Endothelial cell of umbilical vein (primary cell): Measurements from ENCODE around the gene MRGPRG. TPM values are rescaled to one million over a fixed set of nuclear protein-coding genes. Genes with fewer than 3 reads are reported as not detected.

Source experiments
- BruUV-seq: library from RNA; stranded (reverse); fragments of 400-500 nt; replicated peaks from 2 replicates; lab custom pipeline; 2021; lab: Mats Ljungman, UMichigan
- CTCF ChIA-PET: fragments of 300-600, 350-600 bp; sonication (Branson Sonifier 250); formaldehyde crosslinking; loops from one replicate; lab custom pipeline; 2021; ENCODE audit warnings: antibody characterized with exemption, inconsistent platforms; lab: Charles Lee
- POLR2A ChIA-PET: fragments of 300-600, 350-600 bp; sonication (Branson Sonifier 250); formaldehyde crosslinking; loops from one replicate; lab custom pipeline; 2021; ENCODE audit warnings: antibody characterized with exemption, inconsistent platforms; lab: Charles Lee
- DNase-seq: peaks from one replicate; pipeline ENCODE4 v3.0.0-alpha.2; 2011; ENCODE audit warnings: low read depth, low spot score
- FAIRE-seq: peaks from 2 replicates; lab custom pipeline; 2011; peaks lifted over from hg19 to GRCh38; lab: Jason Lieb, UNC
- H2AFZ ChIP-seq: 2 replicates; pipeline ENCODE4 v1.6.0; 2012; ENCODE audit warnings: low read depth, low read length, control low read depth, inconsistent platforms
- H3K27ac ChIP-seq: 2 replicates; pipeline ENCODE4 v1.5.1; 2011; ENCODE audit warnings: low read depth, mild to moderate bottlenecking, control low read depth, low read length, moderate library complexity; ENCODE audit not compliant: insufficient read depth
- H3K27me3 ChIP-seq, 2 experiments: 2 replicates each; pipeline versions ENCODE4 v1.6.0 to v1.6.1; 2011; ENCODE audit warnings: low read length in 2 of 2, mixed read lengths in 1 of 2; ENCODE audit not compliant: control insufficient read depth in 2 of 2, insufficient read depth in 2 of 2
- H3K36me3 ChIP-seq, 2 experiments: 2 replicates in 1 of 2; 3 replicates in 1 of 2; pipeline ENCODE4 v1.5.1; 2011; ENCODE audit warnings: low read length in 2 of 2, mild to moderate bottlenecking in 1 of 2, moderate library complexity in 1 of 2; ENCODE audit not compliant: control insufficient read depth in 2 of 2, insufficient read depth in 2 of 2; ENCODE audit errors: extremely low read depth in 1 of 2
- H3K4me1 ChIP-seq: 3 replicates; pipeline ENCODE4 v1.5.1; 2011; ENCODE audit warnings: mild to moderate bottlenecking, low read length; ENCODE audit not compliant: control insufficient read depth, insufficient read depth; ENCODE audit errors: extremely low read depth
- H3K4me2 ChIP-seq: 2 replicates; pipeline ENCODE4 v1.6.1; 2011; ENCODE audit warnings: low read length, control low read depth, mixed read lengths; ENCODE audit not compliant: insufficient read depth
- H3K4me3 ChIP-seq, 3 experiments: fragments of 200-600 bp in 1 of 3; sonication (generic), shearing (Covaris generic) in 1 of 3; replicated peaks in 1 of 3; 2 replicates each; pipeline ENCODE4 v1.5.1; 2011 to 2016; ENCODE audit warnings: control low read depth in 3 of 3, low read length in 3 of 3, mild to moderate bottlenecking in 2 of 3, inconsistent platforms in 1 of 3, low read depth in 1 of 3, moderate library complexity in 1 of 3; ENCODE audit not compliant: insufficient read depth in 1 of 3
- H3K79me2 ChIP-seq: 2 replicates; pipeline ENCODE4 v1.6.0; 2012; ENCODE audit warnings: low read length, inconsistent platforms; ENCODE audit not compliant: control insufficient read depth, insufficient read depth
- H3K9ac ChIP-seq: replicated peaks from 2 replicates; pipeline ENCODE3; 2011; ENCODE audit warnings: low read length, control low read depth; ENCODE audit not compliant: insufficient read depth; ENCODE audit errors: extremely low read depth
- H3K9me1 ChIP-seq: replicated peaks from 3 replicates; pipeline ENCODE4 v1.6.0; 2011; ENCODE audit warnings: mild to moderate bottlenecking, low read length; ENCODE audit not compliant: control insufficient read depth, insufficient read depth; ENCODE audit errors: extremely low read depth
- H3K9me3 ChIP-seq: replicated peaks from 2 replicates; pipeline ENCODE4 v1.5.1; 2012; ENCODE audit warnings: low read length, inconsistent platforms; ENCODE audit not compliant: control insufficient read depth, insufficient read depth
- H4K20me1 ChIP-seq: replicated peaks from 2 replicates; pipeline ENCODE3; 2011; ENCODE audit warnings: mild to moderate bottlenecking, low read length; ENCODE audit not compliant: control insufficient read depth, insufficient read depth; ENCODE audit errors: extremely low read depth
- EZH2 ChIP-seq: IDR thresholded peaks from 2 replicates; pipeline ENCODE4 v1.6.1; 2012; ENCODE audit warnings: borderline replicate concordance, low read depth, mild to moderate bottlenecking, moderate library complexity, low read length, inconsistent platforms; ENCODE audit not compliant: severe bottlenecking
- GATA2 ChIP-seq: IDR thresholded peaks from 2 replicates; pipeline ENCODE4 v1.7.0; 2011; ENCODE audit warnings: low read depth, mild to moderate bottlenecking, moderate library complexity, mixed read lengths, low read length; ENCODE audit not compliant: insufficient read length, insufficient read depth
- JUN ChIP-seq: IDR thresholded peaks from 2 replicates; pipeline ENCODE4 v1.6.1; 2011; ENCODE audit warnings: borderline replicate concordance, low read depth; ENCODE audit not compliant: insufficient read length, insufficient read depth
- MYC ChIP-seq: IDR thresholded peaks from one replicate; pipeline ENCODE4 v1.6.1; 2011; ENCODE audit warnings: mild to moderate bottlenecking, low read depth, low read length
- POLR2A ChIP-seq: IDR thresholded peaks from 2 replicates; pipeline ENCODE4 v1.6.1; 2012; ENCODE audit warnings: low read depth, mild to moderate bottlenecking, control low read depth, low read length
- dilution Hi-C: fragments of 300-500 bp; cut with MboI; formaldehyde crosslinking; loops from one replicate; pipeline ENCODE4 v1.15.0; 2019; ENCODE audit warnings: low sequenced_read_pairs; ENCODE audit not compliant: extremely low pct_ligation_motif_present
- intact Hi-C: fragments of 100-400 bp; cut with micrococcal nuclease; formaldehyde crosslinking; loops from one replicate; pipeline ENCODE4 v1.10.0; 2022
- polyA plus RNA-seq, 4 experiments: library from polyadenylated mRNA; depleted of rRNA in 3 of 4; stranded (reverse) in 3 of 4; unstranded in 1 of 4; fragments of >200 nt; gene quantifications; 2 replicates each; pipeline versions ENCODE4 v1.2.1 to v1.2.3, GENCODE V29; 2011 to 2012; ENCODE audit warnings: missing spikeins in 1 of 4
- total RNA-seq: library from RNA; stranded (reverse); gene quantifications from 2 replicates; pipeline ENCODE4 v1.2.3, GENCODE V29; 2021
- TF ChIP-seq, protein P1 (sequence below), 2 donors: IDR thresholded peaks; 1 replicate in 1 of 2; 2 replicates in 1 of 2; pipeline ENCODE4 v1.5.1; 2011; ENCODE audit warnings: low read length in 2 of 2, mild to moderate bottlenecking in 2 of 2, moderate library complexity in 2 of 2, control low read depth in 1 of 2, inconsistent platforms in 1 of 2, low read depth in 1 of 2; ENCODE audit not compliant: insufficient read depth in 1 of 2; ENCODE audit errors: extremely low read depth in 1 of 2
- TF ChIP-seq, protein P2 (sequence below): IDR thresholded peaks from 2 replicates; pipeline ENCODE4 v1.6.1; 2011; ENCODE audit not compliant: insufficient read depth, insufficient read length

The MRGPRG gene
- total and polyA plus RNA-seq, 2 donors (not counting 3 experiments of a cell fraction or from before 2014, with no cell fraction given) = not detected

DNA sequence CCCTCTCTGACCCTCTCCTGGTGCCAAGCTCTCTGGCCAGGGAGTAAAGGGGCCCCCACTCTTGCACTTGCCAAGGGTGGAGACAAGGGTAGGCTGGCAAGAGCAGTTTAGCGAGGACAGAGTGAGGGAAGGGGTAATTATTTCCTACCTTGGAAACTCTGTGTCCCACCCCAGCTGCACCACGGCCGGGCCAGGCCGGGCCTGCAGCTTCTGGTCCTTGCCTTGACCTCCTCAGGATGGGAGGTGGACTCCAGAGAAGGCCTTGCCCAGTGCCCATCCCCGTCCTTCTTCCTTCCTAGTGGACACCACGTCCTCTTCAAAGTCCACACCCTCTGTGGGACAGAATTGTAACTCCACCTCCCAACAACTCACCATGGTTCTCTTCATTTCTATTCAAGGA lies 35.1 kb downstream of the MRGPRG start:
- dilution Hi-C loops (no loop called here), intact Hi-C loops (no loop called here)
- Histone ChIP-seq H3K36me3 (no peaks in the 10 kb centered on the region), H3K9me3 (no peaks in the 10 kb centered on the region), H3K9ac (no peak overlapping the region), H3K4me3 (no peak overlapping the region), H3K79me2 (no peaks in the 10 kb centered on the region), H3K4me1 (no peaks in the 10 kb centered on the region), H3K27me3 (peaks cover 0 to 4% of the 10 kb centered on the region in 2 experiments), H2AFZ (no peak overlapping the region), H3K4me2 (no peak overlapping the region), H3K9me1 (no peaks in the 10 kb centered on the region), H4K20me1 (no peaks in the 10 kb centered on the region), H3K27ac (no peak overlapping the region)
- CTCF ChIA-PET = interaction anchor here (0.6 to 1.5 kb wide), 2 partner anchors 12 to 14 kb away, joined by 3 to 4 read pairs; no protein-coding TSS in a partner anchor
- POLR2A ChIA-PET = no interaction called here
- DNase-seq (no peak), FAIRE-seq (no peak)
- TF ChIP-seq MYC = no peak
- TF ChIP-seq, protein P1, sequence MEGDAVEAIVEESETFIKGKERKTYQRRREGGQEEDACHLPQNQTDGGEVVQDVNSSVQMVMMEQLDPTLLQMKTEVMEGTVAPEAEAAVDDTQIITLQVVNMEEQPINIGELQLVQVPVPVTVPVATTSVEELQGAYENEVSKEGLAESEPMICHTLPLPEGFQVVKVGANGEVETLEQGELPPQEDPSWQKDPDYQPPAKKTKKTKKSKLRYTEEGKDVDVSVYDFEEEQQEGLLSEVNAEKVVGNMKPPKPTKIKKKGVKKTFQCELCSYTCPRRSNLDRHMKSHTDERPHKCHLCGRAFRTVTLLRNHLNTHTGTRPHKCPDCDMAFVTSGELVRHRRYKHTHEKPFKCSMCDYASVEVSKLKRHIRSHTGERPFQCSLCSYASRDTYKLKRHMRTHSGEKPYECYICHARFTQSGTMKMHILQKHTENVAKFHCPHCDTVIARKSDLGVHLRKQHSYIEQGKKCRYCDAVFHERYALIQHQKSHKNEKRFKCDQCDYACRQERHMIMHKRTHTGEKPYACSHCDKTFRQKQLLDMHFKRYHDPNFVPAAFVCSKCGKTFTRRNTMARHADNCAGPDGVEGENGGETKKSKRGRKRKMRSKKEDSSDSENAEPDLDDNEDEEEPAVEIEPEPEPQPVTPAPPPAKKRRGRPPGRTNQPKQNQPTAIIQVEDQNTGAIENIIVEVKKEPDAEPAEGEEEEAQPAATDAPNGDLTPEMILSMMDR (IDR thresholded peaks at IDR 0.05; ENCODE audit: extremely low read depth in 1 of 2, insufficient read depth in 1 of 2, low read depth in 1 of 2, low read length in 2 of 2) = no peak
- TF ChIP-seq POLR2A = no peak
- TF ChIP-seq JUN = no peak
- no peak for TF ChIP-seq EZH2
- no peak for TF ChIP-seq GATA2
- TF ChIP-seq, protein P2, sequence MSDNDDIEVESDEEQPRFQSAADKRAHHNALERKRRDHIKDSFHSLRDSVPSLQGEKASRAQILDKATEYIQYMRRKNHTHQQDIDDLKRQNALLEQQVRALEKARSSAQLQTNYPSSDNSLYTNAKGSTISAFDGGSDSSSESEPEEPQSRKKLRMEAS = no peak
- no TSS peak for BruUV-seq
